DMS53 treated with DMSO at 0.1 percent for 48 hours (cell line): Measurements from ENCODE around the gene CACNA1I.
A peak's percentile ranks its signal among the peaks of the same experiment; 100 is the strongest.

Source experiments
- DNase-seq: peaks from one replicate; lab custom pipeline; 2025; ENCODE audit not compliant: unreplicated experiment; lab: John Stamatoyannopoulos, UW

Gene CACNA1I

GRCh38 chr22:39535357-39535725 is 35.2 kb upstream of the CACNA1I start:
- DNase-seq: no peak

- no peak for DNase-seq
Measured at GRCh38 chr22:39535831-39536449, 34.6 kb upstream of the CACNA1I start.

GRCh38 chr22:39536711-39537110 is 33.8 kb upstream of the CACNA1I start:
- DNase-seq: no peak

- DNase-seq: no peak
Measured at GRCh38 chr22:39537975-39538374, 32.6 kb upstream of the CACNA1I start.

GRCh38 chr22:39543095-39543494 is 27.5 kb upstream of the CACNA1I start:
- no peak for DNase-seq

GRCh38 chr22:39545386-39546365 is 24.9 kb upstream of the CACNA1I start:
- DNase-seq: peak; percentile 26

GRCh38 chr22:39546889-39547586 is 23.5 kb upstream of the CACNA1I start:
- DNase-seq: no peak

- DNase-seq: no peak
Measured at GRCh38 chr22:39547587-39547947, 23.0 kb upstream of the CACNA1I start.

- DNase-seq: no peak
Measured at GRCh38 chr22:39553429-39553828, 17.1 kb upstream of the CACNA1I start.

- no peak for DNase-seq
Measured at GRCh38 chr22:39554151-39554550, 16.4 kb upstream of the CACNA1I start.

- DNase-seq: no peak
Measured at GRCh38 chr22:39556970-39557841, 13.3 kb upstream of the CACNA1I start.

GRCh38 chr22:39558254-39558727 is 12.3 kb upstream of the CACNA1I start:
- no peak for DNase-seq

- no peak for DNase-seq
Measured at GRCh38 chr22:39558950-39559349, 11.6 kb upstream of the CACNA1I start.

- no peak for DNase-seq
Measured at GRCh38 chr22:39559456-39560105, 11.0 kb upstream of the CACNA1I start.

GRCh38 chr22:39560127-39560526 is 10.4 kb upstream of the CACNA1I start:
- no peak for DNase-seq

GRCh38 chr22:39562839-39563489 is 7.6 kb upstream of the CACNA1I start:
- no peak for DNase-seq

GRCh38 chr22:39563571-39564428 is 6.8 kb upstream of the CACNA1I start:
- DNase-seq: no peak

- DNase-seq: no peak
Measured at GRCh38 chr22:39565414-39565944, 5.1 kb upstream of the CACNA1I start.
